Measurements from ENCODE around the gene IL31RA. TPM values are rescaled to one million over a fixed set of nuclear protein-coding genes. Genes with fewer than 3 reads are reported as not detected.
A peak's percentile ranks its signal among the peaks of the same experiment; 100 is the strongest.

IL31RA gene
- polyA plus RNA-seq, 6 donors from 2014 or later, result not detected

- H3K36me3 Mint-ChIP-seq, result no peaks in the 10 kb centered on the region
- H3K27me3 Mint-ChIP-seq, result peaks cover 13 to 28% (median 23%) of the 10 kb centered on the region in 3 donors
- H3K4me1 Mint-ChIP-seq, result no peaks in the 10 kb centered on the region
- H3K9me3 Mint-ChIP-seq, result peaks cover 0 to 2% (median 0%) of the 10 kb centered on the region in 7 donors
- peak overlapping the region in 1 of 8 donors; percentile 77 for H3K4me3 Mint-ChIP-seq
- ATAC-seq (ENCODE audit: low read depth in 2 of 2) (no peak), DNase-seq (no peak)
- H3K27ac Mint-ChIP-seq, result no peak overlapping the region
Measured at GRCh38 chr5:55897206-55897894, 46.2 kb downstream of the IL31RA start.

- H3K27me3 Mint-ChIP-seq, result peaks cover 13 to 28% (median 25%) of the 10 kb centered on the region in 3 donors
- H3K4me1 Mint-ChIP-seq, result peaks cover 0 to 3% (median 2%) of the 10 kb centered on the region in 3 donors
- no peak overlapping the region for H3K4me3 Mint-ChIP-seq
Measured at GRCh38 chr5:55897905-55898304, 46.7 kb downstream of the IL31RA start.

GRCh38 chr5:55899344-55899743 is 48.2 kb downstream of the IL31RA start:
- Mint-ChIP-seq H3K9me3 (peaks cover 0 to 2% (median 0%) of the 10 kb centered on the region in 7 donors), H3K36me3 (no peaks in the 10 kb centered on the region), H3K4me3 (no peak overlapping the region), H3K27me3 (peaks cover 13 to 36% (median 32%) of the 10 kb centered on the region in 3 donors), H3K4me1 (peaks cover 4 to 11% (median 9%) of the 10 kb centered on the region in 3 donors), H3K27ac (no peak overlapping the region)
- DNase-seq (no peak), ATAC-seq (ENCODE audit: low read depth in 2 of 2) (no peak)

More at GRCh38 chr5:55897905-55898304, 46.7 kb downstream of the IL31RA start:
- DNase-seq (no peak), ATAC-seq (ENCODE audit: low read depth in 2 of 2) (no peak)
- H3K36me3 Mint-ChIP-seq, result no peaks in the 10 kb centered on the region
- H3K27ac Mint-ChIP-seq, result no peak overlapping the region
- H3K9me3 Mint-ChIP-seq, result peaks cover 0 to 2% (median 0%) of the 10 kb centered on the region in 7 donors

GRCh38 chr5:55900068-55900467 is 48.9 kb downstream of the IL31RA start:
- peaks cover 13 to 38% (median 38%) of the 10 kb centered on the region in 3 donors for H3K27me3 Mint-ChIP-seq
- no peaks in the 10 kb centered on the region for H3K36me3 Mint-ChIP-seq
- peaks cover 0 to 1% (median 0%) of the 10 kb centered on the region in 7 donors for H3K9me3 Mint-ChIP-seq
- H3K4me3 Mint-ChIP-seq, result no peak overlapping the region
- H3K27ac Mint-ChIP-seq, result no peak overlapping the region
- H3K4me1 Mint-ChIP-seq, result peaks cover 4 to 11% (median 9%) of the 10 kb centered on the region in 3 donors
- ATAC-seq (ENCODE audit: low read depth in 2 of 2), result no peak
- DNase-seq, result no peak

- Mint-ChIP-seq H3K4me3 (no peak overlapping the region), H3K36me3 (no peaks in the 10 kb centered on the region), H3K4me1 (peaks cover 4 to 11% (median 9%) of the 10 kb centered on the region in 3 donors), H3K27me3 (peaks cover 9 to 45% (median 44%) of the 10 kb centered on the region in 3 donors), H3K27ac (no peak overlapping the region), H3K9me3 (no peaks in the 10 kb centered on the region)
- ATAC-seq (ENCODE audit: low read depth in 2 of 2) (no peak), DNase-seq (no peak)
Measured at GRCh38 chr5:55900776-55901175, 49.6 kb downstream of the IL31RA start.

- peak overlapping the region in 2 of 6 donors; percentile 63 for H3K27ac Mint-ChIP-seq
- H3K36me3 Mint-ChIP-seq, result no peaks in the 10 kb centered on the region
- ATAC-seq (ENCODE audit: low read depth in 2 of 2), result no peak
- no peak for DNase-seq
- H3K4me3 Mint-ChIP-seq, result no peak overlapping the region
- no peaks in the 10 kb centered on the region for H3K9me3 Mint-ChIP-seq
- H3K27me3 Mint-ChIP-seq, result peaks cover 5 to 40% (median 33%) of the 10 kb centered on the region in 3 donors
- H3K4me1 Mint-ChIP-seq, result peaks cover 4 to 11% (median 9%) of the 10 kb centered on the region in 3 donors
Measured at GRCh38 chr5:55902696-55903095, 51.5 kb downstream of the IL31RA start.

- DNase-seq, result no peak
- H3K27me3 Mint-ChIP-seq, result peaks cover 5 to 37% (median 31%) of the 10 kb centered on the region in 3 donors
- peak overlapping the region in 1 of 8 donors; percentile 15 for H3K4me3 Mint-ChIP-seq
Measured at GRCh38 chr5:55903121-55903701, 52.1 kb downstream of the IL31RA start.

GRCh38 chr5:55904152-55904551 is 53.0 kb downstream of the IL31RA start:
- DNase-seq (no peak), ATAC-seq (ENCODE audit: low read depth in 2 of 2) (no peak)
- Mint-ChIP-seq H3K27me3 (peaks cover 5 to 36% (median 31%) of the 10 kb centered on the region in 3 donors), H3K36me3 (no peaks in the 10 kb centered on the region), H3K27ac (no peak overlapping the region), H3K9me3 (peaks cover 0 to 2% (median 0%) of the 10 kb centered on the region in 7 donors), H3K4me1 (peaks cover 4 to 11% (median 9%) of the 10 kb centered on the region in 3 donors), H3K4me3 (no peak overlapping the region)

More at GRCh38 chr5:55903121-55903701, 52.1 kb downstream of the IL31RA start:
- Mint-ChIP-seq H3K27ac (peak overlapping the region in 4 of 6 donors; percentile 27 to 85 (median 63)), H3K4me1 (peaks cover 4 to 11% (median 9%) of the 10 kb centered on the region in 3 donors), H3K36me3 (no peaks in the 10 kb centered on the region), H3K9me3 (no peaks in the 10 kb centered on the region)
- ATAC-seq (ENCODE audit: low read depth in 2 of 2), result peak; percentile 87 to 97

GRCh38 chr5:55905251-55905650 is 54.1 kb downstream of the IL31RA start:
- H3K4me3 Mint-ChIP-seq, result peak overlapping the region in 1 of 8 donors; percentile 45
- peaks cover 0 to 5% (median 0%) of the 10 kb centered on the region in 7 donors for H3K9me3 Mint-ChIP-seq
- H3K27me3 Mint-ChIP-seq, result peaks cover 4 to 31% (median 28%) of the 10 kb centered on the region in 3 donors
- ATAC-seq (ENCODE audit: low read depth in 2 of 2) (no peak), DNase-seq (no peak)
- no peaks in the 10 kb centered on the region for H3K36me3 Mint-ChIP-seq
- no peak overlapping the region for H3K27ac Mint-ChIP-seq
- H3K4me1 Mint-ChIP-seq, result peaks cover 4 to 11% (median 9%) of the 10 kb centered on the region in 3 donors

- peaks cover 4 to 7% (median 7%) of the 10 kb centered on the region in 3 donors for H3K4me1 Mint-ChIP-seq
- H3K27ac Mint-ChIP-seq, result no peak overlapping the region
- H3K9me3 Mint-ChIP-seq, result peaks cover 0 to 5% (median 0%) of the 10 kb centered on the region in 7 donors
- H3K36me3 Mint-ChIP-seq, result no peaks in the 10 kb centered on the region
- peaks cover 4 to 21% (median 16%) of the 10 kb centered on the region in 3 donors for H3K27me3 Mint-ChIP-seq
- no peak overlapping the region for H3K4me3 Mint-ChIP-seq
- ATAC-seq (ENCODE audit: low read depth in 2 of 2) (no peak), DNase-seq (no peak)
Measured at GRCh38 chr5:55907927-55908326, 56.8 kb downstream of the IL31RA start.

GRCh38 chr5:55908804-55909203 is 57.6 kb downstream of the IL31RA start:
- DNase-seq (no peak), ATAC-seq (ENCODE audit: low read depth in 2 of 2) (no peak)
- Mint-ChIP-seq H3K9me3 (peaks cover 0 to 5% (median 0%) of the 10 kb centered on the region in 7 donors), H3K4me1 (no peaks in the 10 kb centered on the region), H3K36me3 (no peaks in the 10 kb centered on the region), H3K27me3 (peaks cover 7 to 18% (median 10%) of the 10 kb centered on the region in 3 donors), H3K4me3 (no peak overlapping the region), H3K27ac (no peak overlapping the region)

- H3K27ac Mint-ChIP-seq, result no peak overlapping the region
- H3K4me3 Mint-ChIP-seq, result no peak overlapping the region
- H3K9me3 Mint-ChIP-seq, result peaks cover 0 to 5% (median 0%) of the 10 kb centered on the region in 7 donors
- H3K36me3 Mint-ChIP-seq, result no peaks in the 10 kb centered on the region
- no peaks in the 10 kb centered on the region for H3K4me1 Mint-ChIP-seq
- DNase-seq (no peak), ATAC-seq (ENCODE audit: low read depth in 2 of 2) (no peak)
- H3K27me3 Mint-ChIP-seq, result peaks cover 0 to 18% (median 0%) of the 10 kb centered on the region in 3 donors
Measured at GRCh38 chr5:55911784-55912653, 60.9 kb downstream of the IL31RA start.
